ENCODE results near the gene OR5H2.

GRCh38 chr3:98326105-98326893 is 44.0 kb downstream of the OR5H2 start:
- TF ChIP-seq CTCF (IDR thresholded peaks at IDR 0.05; ENCODE audit: low read depth, low read length) (no peak), EZH2phosphoT487 (IDR thresholded peaks at IDR 0.05; ENCODE audit: low read depth) (no peak)

Measured in OCI-LY3 (cell line).